ENCODE measurements around the gene GALR2.

GRCh38 chr17:76085066-76085730 is 10.6 kb downstream of the GALR2 start:
- TF ChIP-seq POLR2A (IDR thresholded peaks at IDR 0.05; ENCODE audit: low read depth, low read length), result no peak
- TF ChIP-seq, protein P1, sequence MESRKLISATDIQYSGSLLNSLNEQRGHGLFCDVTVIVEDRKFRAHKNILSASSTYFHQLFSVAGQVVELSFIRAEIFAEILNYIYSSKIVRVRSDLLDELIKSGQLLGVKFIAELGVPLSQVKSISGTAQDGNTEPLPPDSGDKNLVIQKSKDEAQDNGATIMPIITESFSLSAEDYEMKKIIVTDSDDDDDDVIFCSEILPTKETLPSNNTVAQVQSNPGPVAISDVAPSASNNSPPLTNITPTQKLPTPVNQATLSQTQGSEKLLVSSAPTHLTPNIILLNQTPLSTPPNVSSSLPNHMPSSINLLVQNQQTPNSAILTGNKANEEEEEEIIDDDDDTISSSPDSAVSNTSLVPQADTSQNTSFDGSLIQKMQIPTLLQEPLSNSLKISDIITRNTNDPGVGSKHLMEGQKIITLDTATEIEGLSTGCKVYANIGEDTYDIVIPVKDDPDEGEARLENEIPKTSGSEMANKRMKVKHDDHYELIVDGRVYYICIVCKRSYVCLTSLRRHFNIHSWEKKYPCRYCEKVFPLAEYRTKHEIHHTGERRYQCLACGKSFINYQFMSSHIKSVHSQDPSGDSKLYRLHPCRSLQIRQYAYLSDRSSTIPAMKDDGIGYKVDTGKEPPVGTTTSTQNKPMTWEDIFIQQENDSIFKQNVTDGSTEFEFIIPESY (IDR thresholded peaks at IDR 0.05), result no peak
- no peak for TF ChIP-seq CHD2 (IDR thresholded peaks at IDR 0.05; ENCODE audit: borderline replicate concordance, low read depth, low read length)
- no peak for TF ChIP-seq MXI1 (IDR thresholded peaks at IDR 0.05; ENCODE audit: low read depth, low read length)
- no peak for TF ChIP-seq YY1 (IDR thresholded peaks at IDR 0.05; ENCODE audit: low read depth, low read length)
- TF ChIP-seq EP300 (IDR thresholded peaks at IDR 0.05; ENCODE audit: borderline replicate concordance in 1 of 2, control insufficient read depth in 1 of 2, low read depth in 2 of 2, low read length in 2 of 2), result no peak
- no peak for TF ChIP-seq CREM (IDR thresholded peaks at IDR 0.05; ENCODE audit: low read depth)
- TF ChIP-seq, protein P2, sequence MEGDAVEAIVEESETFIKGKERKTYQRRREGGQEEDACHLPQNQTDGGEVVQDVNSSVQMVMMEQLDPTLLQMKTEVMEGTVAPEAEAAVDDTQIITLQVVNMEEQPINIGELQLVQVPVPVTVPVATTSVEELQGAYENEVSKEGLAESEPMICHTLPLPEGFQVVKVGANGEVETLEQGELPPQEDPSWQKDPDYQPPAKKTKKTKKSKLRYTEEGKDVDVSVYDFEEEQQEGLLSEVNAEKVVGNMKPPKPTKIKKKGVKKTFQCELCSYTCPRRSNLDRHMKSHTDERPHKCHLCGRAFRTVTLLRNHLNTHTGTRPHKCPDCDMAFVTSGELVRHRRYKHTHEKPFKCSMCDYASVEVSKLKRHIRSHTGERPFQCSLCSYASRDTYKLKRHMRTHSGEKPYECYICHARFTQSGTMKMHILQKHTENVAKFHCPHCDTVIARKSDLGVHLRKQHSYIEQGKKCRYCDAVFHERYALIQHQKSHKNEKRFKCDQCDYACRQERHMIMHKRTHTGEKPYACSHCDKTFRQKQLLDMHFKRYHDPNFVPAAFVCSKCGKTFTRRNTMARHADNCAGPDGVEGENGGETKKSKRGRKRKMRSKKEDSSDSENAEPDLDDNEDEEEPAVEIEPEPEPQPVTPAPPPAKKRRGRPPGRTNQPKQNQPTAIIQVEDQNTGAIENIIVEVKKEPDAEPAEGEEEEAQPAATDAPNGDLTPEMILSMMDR (IDR thresholded peaks at IDR 0.05 in 2 of 3, conservative IDR thresholded peaks at IDR 0.05 in 1 of 3; ENCODE audit: control insufficient read depth in 2 of 3, extremely low read depth in 1 of 3, insufficient read depth in 1 of 3, low read depth in 3 of 3, low read length in 3 of 3), result no peak
- no peak for TF ChIP-seq ETV6 (conservative IDR thresholded peaks at IDR 0.05 in 1 of 2, IDR thresholded peaks at IDR 0.05 in 1 of 2; ENCODE audit: borderline replicate concordance in 1 of 2, low read depth in 1 of 2)
- no peak for TF ChIP-seq HDAC2 (IDR thresholded peaks at IDR 0.05)

All from GM12878 (cell line).